ENCODE results near the gene PDSS1.
"Not testable (repeated sequence)": the region's sequence is repeated elsewhere in the genome, so short reads cannot be mapped to it uniquely, and the experiment has no call there.

Gene PDSS1

GRCh38 chr10:26743091-26743490 lies 45.6 kb downstream of the PDSS1 start:
- DNase-seq: no peak

- no peak for DNase-seq
Observed at GRCh38 chr10:26743841-26744240, 46.3 kb downstream of the PDSS1 start.

GRCh38 chr10:26746061-26746460 lies 48.6 kb downstream of the PDSS1 start:
- no peak for DNase-seq

DNA sequence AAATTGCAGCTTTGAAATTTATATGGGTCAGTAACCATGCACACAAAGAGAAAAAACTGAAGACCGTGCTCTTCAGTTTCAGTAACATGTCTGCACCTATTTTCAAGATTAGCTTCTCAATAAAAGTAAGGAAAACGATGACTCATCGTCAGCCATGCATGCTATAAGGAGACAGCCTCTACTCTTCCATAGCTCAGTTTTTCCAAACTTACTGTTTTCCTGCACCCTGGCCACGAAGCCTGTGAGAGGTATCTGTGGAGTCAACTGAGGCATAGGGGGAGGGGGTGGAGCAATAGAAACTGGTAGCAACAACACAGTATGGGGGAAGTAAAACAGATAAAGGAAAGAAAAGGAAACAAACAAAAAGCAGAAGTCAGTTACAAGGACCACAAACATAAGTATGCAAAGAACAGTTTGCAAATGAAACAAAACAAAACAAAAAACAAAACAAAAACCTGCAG lies 58.0 kb downstream of the PDSS1 start:
- peak; percentile 32 for DNase-seq

GRCh38 chr10:26759008-26759407 lies 61.5 kb downstream of the PDSS1 start:
- no peak for DNase-seq

DNA sequence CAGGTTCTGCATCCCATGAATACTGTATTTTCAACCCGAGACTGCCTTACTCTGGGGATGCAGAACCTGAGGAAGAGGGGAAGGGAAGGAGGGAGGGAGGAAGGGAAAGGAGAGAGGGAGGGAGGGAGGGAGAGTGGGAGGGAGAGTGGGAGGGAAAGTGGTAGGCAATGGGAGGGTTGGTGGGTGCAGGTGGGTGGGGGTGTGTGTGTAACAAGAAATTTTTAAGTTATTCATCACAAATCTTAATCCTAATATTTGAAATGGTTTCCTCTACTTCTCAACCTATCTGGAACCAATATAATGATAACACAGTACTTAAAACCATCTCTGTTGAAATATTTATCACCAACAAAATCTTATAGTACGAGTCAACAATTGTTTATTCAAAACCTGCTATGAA lies 68.0 kb downstream of the PDSS1 start:
- no peak for DNase-seq

- no peak for DNase-seq
Observed at GRCh38 chr10:26770069-26770468, 72.6 kb downstream of the PDSS1 start.

DNA sequence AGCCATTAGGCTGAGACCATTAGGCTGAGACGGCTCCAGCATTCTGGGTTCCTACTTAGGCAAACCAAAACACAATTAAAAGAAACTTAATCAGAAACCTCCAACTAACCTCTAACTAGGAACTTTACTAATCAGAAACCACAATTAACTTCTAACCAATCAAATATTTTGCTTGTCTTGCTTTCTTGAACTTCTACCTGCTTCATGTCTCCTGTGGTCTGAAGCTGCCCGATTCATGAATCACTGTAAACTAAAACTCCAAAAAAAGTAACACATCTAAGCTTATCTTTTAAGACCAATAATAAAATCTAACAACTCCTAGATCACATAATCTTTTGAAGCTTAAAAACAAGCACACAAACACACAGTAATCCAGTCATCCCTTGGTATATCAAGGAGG lies 76.1 kb downstream of the PDSS1 start:
- no peak for DNase-seq

DNA sequence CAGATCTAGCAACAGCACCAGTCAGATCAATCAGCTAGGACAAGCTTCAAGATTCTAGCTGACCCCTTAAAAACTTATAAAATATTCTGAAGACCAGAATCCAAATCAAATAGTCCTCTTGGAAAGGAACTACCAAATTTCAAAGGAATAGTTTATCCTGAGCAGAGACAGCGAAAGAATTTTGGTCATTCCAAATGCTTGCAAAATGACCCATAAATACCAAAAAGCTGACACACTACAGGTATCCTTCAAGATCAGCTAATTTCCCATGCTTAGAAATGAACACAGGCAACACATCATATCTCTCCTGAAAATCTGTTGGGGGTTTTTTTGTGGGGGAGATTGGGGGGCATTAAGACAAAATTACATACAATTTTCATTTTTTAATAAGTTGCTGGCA lies 78.8 kb downstream of the PDSS1 start:
- no peak for DNase-seq

GRCh38 chr10:26777686-26778085 lies 80.2 kb downstream of the PDSS1 start:
- no peak for DNase-seq

DNA sequence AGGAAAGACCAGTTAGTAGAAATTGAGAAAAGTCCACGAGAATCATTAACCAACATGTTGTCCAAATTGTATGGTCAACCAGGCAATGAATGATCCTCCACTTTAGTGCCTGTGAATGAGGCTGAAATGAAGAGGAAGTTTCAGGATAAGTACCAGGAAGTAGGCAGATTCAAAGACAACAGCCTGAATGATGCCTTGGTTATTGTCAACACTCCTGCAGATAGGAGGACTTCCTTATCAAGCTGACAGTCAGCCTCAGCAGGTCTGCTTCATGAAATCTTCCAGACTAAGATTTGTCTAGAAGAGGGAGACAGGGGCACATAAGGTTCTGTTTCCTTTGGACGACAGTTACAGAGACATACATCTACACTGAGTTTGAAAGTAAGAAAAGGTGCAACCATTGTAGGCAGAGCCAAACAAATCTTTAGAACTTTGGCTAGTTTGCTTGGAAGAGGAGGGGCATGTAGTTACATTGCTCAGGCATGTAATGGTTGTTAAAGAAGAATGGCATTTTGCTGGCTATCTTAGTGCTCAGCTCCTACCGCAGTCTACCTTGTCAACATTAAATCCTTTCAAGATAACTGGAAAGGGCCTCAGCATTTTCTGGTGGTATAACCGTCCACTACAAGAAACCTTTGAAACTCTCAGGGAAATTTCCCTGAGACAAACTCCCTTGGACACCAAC lies 81.8 kb downstream of the PDSS1 start:
- DNase-seq: no peak

GRCh38 chr10:26780106-26780792 lies 82.7 kb downstream of the PDSS1 start:
- no peak for DNase-seq

DNA sequence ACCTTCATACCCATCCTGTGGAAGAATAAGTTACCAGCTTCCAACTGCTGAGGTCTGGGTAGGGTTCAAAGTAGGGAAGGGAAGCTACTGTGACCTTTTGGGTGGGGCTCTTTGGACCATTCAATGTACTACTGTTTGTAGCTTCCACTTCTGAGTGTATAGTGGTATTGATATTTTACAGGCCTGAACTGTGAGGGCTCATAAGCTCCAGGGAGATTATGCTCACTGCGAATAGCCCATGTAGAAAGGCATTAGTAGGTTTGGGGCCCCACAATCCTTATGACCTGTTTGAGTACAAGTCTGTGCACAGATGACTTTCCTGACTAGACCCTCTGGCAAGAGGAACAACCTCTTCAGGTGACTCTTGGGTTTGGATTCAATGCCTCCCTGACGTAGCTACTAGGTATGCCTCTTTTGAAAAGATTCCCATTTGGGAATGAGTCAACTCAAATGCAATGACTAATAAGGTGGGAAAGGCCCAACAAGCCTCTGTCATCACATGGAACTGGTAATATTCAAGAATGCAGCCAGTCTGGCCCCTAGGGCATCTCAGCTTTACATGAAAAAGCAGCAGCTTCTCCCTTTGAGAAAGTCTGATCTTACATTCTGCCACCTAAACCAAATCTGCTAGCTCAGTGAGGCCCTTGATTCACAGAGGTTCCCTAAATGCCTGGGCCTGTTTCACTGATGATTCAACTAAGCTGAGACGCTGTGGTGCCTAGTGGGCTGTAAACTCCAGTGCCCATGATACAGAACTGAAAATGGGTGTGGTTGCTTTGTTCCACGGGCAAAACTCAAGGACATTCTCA lies 83.5 kb downstream of the PDSS1 start:
- no peak for DNase-seq

DNA sequence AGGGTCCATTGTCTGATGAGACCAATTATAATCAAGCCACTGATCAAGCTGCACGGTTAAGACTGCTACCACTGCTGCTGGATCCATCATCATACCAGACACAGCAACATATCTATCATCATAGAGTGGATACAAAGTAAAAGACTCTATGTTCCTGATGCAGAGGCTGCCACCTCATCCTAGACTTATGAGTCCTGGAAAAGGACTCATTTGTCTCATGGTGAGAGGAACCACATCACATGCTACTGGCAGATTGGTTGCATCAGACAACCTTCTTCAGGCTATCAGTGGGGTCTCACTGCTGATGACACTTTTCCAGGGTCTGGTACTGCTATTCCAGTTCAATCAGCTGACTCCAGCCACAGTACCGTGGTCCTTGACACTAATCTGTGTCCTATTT lies 84.3 kb downstream of the PDSS1 start:
- DNase-seq: no peak

GRCh38 chr10:26787362-26787761 lies 89.9 kb downstream of the PDSS1 start:
- no peak for DNase-seq

GRCh38 chr10:26789779-26790178 lies 92.3 kb downstream of the PDSS1 start:
- not testable (repeated sequence) for DNase-seq

- no peak for DNase-seq
Observed at GRCh38 chr10:26790221-26790995, 92.9 kb downstream of the PDSS1 start.

GRCh38 chr10:26792758-26793495 lies 95.4 kb downstream of the PDSS1 start:
- no peak for DNase-seq
